Panc1 (cell line): ENCODE results near the gene PRR35. TPM values are rescaled to one million over a fixed set of nuclear protein-coding genes. Genes with fewer than 3 reads are reported as not detected.

Experiments
- ATAC-seq: fragments of 200-7000 bp; cut with Tn5 transposase; 2 replicates; pipeline ENCODE4 v1.9.1; 2020; ENCODE audit warnings: mild to moderate bottlenecking, moderate library complexity
- BruUV-seq: library from RNA; stranded (reverse); fragments of 400-500 nt; replicated peaks from 2 replicates; lab custom pipeline; 2021; lab: Mats Ljungman, UMichigan
- CTCF ChIA-PET: fragments of 300-600 bp; sonication (Branson Sonifier 250); formaldehyde crosslinking; loops from one replicate; lab custom pipeline; 2022; ENCODE audit warnings: antibody characterized with exemption; lab: Charles Lee
- POLR2A ChIA-PET: fragments of 300-600 bp; sonication (Branson Sonifier 250); formaldehyde crosslinking; loops from one replicate; lab custom pipeline; 2022; ENCODE audit warnings: antibody characterized with exemption; lab: Charles Lee
- DNase-seq: peaks from one replicate; pipeline ENCODE4 v3.0.0-alpha.2; 2010; ENCODE audit warnings: low read depth, low spot score
- H3K27ac ChIP-seq: 2 replicates; pipeline ENCODE4 v1.5.1; 2011; ENCODE audit warnings: mild to moderate bottlenecking, low read length, inconsistent platforms
- H3K27me3 ChIP-seq: fragments of 200-500 bp; sonication (Bioruptor generic); 2 replicates; pipeline ENCODE4 v1.6.0; 2014; ENCODE audit warnings: low read length, inconsistent platforms; ENCODE audit not compliant: control insufficient read depth, insufficient read depth
- H3K36me3 ChIP-seq: fragments of 200-500 bp; sonication (Bioruptor generic); 2 replicates; pipeline ENCODE4 v1.5.1; 2014; ENCODE audit warnings: inconsistent platforms, mild to moderate bottlenecking, low read length, moderate library complexity; ENCODE audit not compliant: control insufficient read depth, insufficient read depth
- H3K4me1 ChIP-seq: 2 replicates; pipeline ENCODE4 v1.5.1; 2011; ENCODE audit warnings: inconsistent platforms, mild to moderate bottlenecking, low read length, moderate library complexity; ENCODE audit not compliant: control insufficient read depth, insufficient read depth
- H3K4me3 ChIP-seq, 2 experiments: 2 replicates each; pipeline ENCODE4 v1.5.1; 2011 to 2012; ENCODE audit warnings: low read depth in 2 of 2, low read length in 2 of 2, mild to moderate bottlenecking in 2 of 2, inconsistent platforms in 1 of 2, moderate library complexity in 1 of 2
- H3K9me3 ChIP-seq: fragments of 200-500 bp; sonication (Bioruptor generic); 2 replicates; pipeline ENCODE4 v1.5.1; 2014; ENCODE audit warnings: low read depth, mild to moderate bottlenecking, inconsistent platforms, low read length, moderate library complexity; ENCODE audit not compliant: control insufficient read depth, insufficient read depth
- POLR2AphosphoS5 ChIP-seq: IDR thresholded peaks from 2 replicates; pipeline ENCODE4 v1.6.1; 2012; ENCODE audit warnings: mild to moderate bottlenecking, low read depth, low read length, moderate library complexity
- SIN3A ChIP-seq: IDR thresholded peaks from 2 replicates; pipeline ENCODE4 v1.6.1; 2012; ENCODE audit warnings: low read depth, mild to moderate bottlenecking, low read length, moderate library complexity, borderline replicate concordance; ENCODE audit not compliant: insufficient read depth
- TCF7L2 ChIP-seq: IDR thresholded peaks from 2 replicates; pipeline ENCODE4 v1.6.1; 2011; ENCODE audit warnings: mild to moderate bottlenecking, low read depth, low read length, inconsistent platforms
- in situ Hi-C: cut with HindIII; loops from 2 replicates; pipeline ENCODE4 v1.10.0; 2016; ENCODE audit warnings: low sequenced_read_pairs, low pct_unique_long_range_greater_than_20kb
- intact Hi-C: fragments of 100-400 bp; cut with micrococcal nuclease; formaldehyde crosslinking; loops from one replicate; pipeline ENCODE4 v1.10.0; 2022; ENCODE audit not compliant: unreplicated experiment
- total RNA-seq: library from RNA; stranded (reverse); gene quantifications from one replicate; pipeline ENCODE4 v1.2.1, GENCODE V29; 2021; ENCODE audit not compliant: unreplicated experiment
- TF ChIP-seq, protein P1 (sequence below), 2 experiments: IDR thresholded peaks; 2 replicates each; pipeline ENCODE4 v1.6.1; 2011 to 2012; ENCODE audit warnings: low read depth in 2 of 2, control low read depth in 1 of 2, low read length in 1 of 2, mild to moderate bottlenecking in 1 of 2, moderate library complexity in 1 of 2; ENCODE audit not compliant: insufficient read depth in 1 of 2
- TF ChIP-seq, protein P2 (sequence below): fragments of 450-650 bp; IDR thresholded peaks from 2 replicates; pipeline ENCODE4 v1.5.1; 2017; ENCODE audit warnings: mild to moderate bottlenecking

PRR35 gene
- total RNA-seq, 1 experiment from 2014 or later, result 2.2 TPM

DNA sequence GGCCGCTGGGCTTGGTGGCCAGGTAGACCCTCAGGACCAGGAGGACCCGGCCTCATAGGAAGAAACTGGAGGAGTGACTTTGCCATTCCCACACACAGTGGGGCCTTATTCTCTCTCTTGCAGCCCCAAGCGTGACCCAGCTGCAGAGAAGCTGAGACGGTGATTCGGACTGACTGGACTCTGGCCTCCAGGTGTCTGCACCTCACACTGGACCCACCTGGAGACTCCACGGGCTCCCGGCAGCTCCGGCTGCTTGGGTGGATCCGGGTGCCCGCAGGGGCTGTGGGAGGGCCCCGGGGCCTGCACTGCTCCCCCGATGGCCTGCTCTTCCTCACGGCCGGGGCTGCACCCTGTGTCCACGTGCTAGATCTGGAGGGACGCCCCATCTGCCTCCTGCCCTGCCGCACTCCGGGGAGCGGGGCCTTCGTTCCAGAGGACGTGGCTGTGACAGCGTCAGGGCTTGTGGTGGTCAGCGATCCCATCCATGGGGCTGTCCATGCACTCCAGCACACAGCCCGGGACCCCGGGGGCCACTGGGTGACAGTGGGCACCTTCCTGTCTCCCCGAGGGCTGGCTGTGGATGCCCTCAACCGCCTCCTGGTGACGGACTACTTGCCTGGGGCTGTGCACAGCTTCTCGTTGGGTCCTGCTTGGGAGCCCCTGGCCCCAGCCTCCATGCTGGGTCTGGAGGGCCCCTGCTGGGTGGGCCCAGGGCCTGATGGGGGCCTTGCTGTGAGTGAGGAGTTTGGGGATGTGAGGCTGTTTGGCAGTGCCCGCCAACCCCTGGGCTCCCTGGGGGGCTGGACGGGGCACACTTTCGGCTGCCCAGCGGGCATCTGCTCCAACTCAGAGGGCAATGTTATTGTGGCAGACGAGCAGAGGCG lies 7.4 kb downstream of the PRR35 start:
- ChIA-PET POLR2A (interaction anchor here (0.6 kb wide), 1 partner anchor 166 kb away, joined by 13 read pairs; the partner anchor contains the start of gene DECR2), CTCF (interaction anchor here (0.6 kb wide), 1 partner anchor 290 kb away, joined by 3 read pairs; no protein-coding TSS in a partner anchor)
- H3K27me3 ChIP-seq, result no peaks in the 10 kb centered on the region
- no peak overlapping the region for H3K4me3 ChIP-seq
- TF ChIP-seq, protein P1, sequence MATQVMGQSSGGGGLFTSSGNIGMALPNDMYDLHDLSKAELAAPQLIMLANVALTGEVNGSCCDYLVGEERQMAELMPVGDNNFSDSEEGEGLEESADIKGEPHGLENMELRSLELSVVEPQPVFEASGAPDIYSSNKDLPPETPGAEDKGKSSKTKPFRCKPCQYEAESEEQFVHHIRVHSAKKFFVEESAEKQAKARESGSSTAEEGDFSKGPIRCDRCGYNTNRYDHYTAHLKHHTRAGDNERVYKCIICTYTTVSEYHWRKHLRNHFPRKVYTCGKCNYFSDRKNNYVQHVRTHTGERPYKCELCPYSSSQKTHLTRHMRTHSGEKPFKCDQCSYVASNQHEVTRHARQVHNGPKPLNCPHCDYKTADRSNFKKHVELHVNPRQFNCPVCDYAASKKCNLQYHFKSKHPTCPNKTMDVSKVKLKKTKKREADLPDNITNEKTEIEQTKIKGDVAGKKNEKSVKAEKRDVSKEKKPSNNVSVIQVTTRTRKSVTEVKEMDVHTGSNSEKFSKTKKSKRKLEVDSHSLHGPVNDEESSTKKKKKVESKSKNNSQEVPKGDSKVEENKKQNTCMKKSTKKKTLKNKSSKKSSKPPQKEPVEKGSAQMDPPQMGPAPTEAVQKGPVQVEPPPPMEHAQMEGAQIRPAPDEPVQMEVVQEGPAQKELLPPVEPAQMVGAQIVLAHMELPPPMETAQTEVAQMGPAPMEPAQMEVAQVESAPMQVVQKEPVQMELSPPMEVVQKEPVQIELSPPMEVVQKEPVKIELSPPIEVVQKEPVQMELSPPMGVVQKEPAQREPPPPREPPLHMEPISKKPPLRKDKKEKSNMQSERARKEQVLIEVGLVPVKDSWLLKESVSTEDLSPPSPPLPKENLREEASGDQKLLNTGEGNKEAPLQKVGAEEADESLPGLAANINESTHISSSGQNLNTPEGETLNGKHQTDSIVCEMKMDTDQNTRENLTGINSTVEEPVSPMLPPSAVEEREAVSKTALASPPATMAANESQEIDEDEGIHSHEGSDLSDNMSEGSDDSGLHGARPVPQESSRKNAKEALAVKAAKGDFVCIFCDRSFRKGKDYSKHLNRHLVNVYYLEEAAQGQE (IDR thresholded peaks at IDR 0.05; ENCODE audit: insufficient read depth in 1 of 2, low read depth in 2 of 2, low read length in 1 of 2), result no peak
- TF ChIP-seq, protein P2, sequence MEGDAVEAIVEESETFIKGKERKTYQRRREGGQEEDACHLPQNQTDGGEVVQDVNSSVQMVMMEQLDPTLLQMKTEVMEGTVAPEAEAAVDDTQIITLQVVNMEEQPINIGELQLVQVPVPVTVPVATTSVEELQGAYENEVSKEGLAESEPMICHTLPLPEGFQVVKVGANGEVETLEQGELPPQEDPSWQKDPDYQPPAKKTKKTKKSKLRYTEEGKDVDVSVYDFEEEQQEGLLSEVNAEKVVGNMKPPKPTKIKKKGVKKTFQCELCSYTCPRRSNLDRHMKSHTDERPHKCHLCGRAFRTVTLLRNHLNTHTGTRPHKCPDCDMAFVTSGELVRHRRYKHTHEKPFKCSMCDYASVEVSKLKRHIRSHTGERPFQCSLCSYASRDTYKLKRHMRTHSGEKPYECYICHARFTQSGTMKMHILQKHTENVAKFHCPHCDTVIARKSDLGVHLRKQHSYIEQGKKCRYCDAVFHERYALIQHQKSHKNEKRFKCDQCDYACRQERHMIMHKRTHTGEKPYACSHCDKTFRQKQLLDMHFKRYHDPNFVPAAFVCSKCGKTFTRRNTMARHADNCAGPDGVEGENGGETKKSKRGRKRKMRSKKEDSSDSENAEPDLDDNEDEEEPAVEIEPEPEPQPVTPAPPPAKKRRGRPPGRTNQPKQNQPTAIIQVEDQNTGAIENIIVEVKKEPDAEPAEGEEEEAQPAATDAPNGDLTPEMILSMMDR, result no peak
- no peak for TF ChIP-seq TCF7L2
- no peak for TF ChIP-seq POLR2AphosphoS5
- no peak for TF ChIP-seq SIN3A
- no peak for ATAC-seq
- no peak for DNase-seq
- H3K36me3 ChIP-seq, result no peaks in the 10 kb centered on the region
- H3K27ac ChIP-seq, result peak overlapping the region; percentile 93
- intact Hi-C loops (no loop called here), in situ Hi-C loops (no loop called here)
- no TSS peak for BruUV-seq
- no peaks in the 10 kb centered on the region for H3K9me3 ChIP-seq
- peaks cover 60% of the 10 kb centered on the region for H3K4me1 ChIP-seq

DNA sequence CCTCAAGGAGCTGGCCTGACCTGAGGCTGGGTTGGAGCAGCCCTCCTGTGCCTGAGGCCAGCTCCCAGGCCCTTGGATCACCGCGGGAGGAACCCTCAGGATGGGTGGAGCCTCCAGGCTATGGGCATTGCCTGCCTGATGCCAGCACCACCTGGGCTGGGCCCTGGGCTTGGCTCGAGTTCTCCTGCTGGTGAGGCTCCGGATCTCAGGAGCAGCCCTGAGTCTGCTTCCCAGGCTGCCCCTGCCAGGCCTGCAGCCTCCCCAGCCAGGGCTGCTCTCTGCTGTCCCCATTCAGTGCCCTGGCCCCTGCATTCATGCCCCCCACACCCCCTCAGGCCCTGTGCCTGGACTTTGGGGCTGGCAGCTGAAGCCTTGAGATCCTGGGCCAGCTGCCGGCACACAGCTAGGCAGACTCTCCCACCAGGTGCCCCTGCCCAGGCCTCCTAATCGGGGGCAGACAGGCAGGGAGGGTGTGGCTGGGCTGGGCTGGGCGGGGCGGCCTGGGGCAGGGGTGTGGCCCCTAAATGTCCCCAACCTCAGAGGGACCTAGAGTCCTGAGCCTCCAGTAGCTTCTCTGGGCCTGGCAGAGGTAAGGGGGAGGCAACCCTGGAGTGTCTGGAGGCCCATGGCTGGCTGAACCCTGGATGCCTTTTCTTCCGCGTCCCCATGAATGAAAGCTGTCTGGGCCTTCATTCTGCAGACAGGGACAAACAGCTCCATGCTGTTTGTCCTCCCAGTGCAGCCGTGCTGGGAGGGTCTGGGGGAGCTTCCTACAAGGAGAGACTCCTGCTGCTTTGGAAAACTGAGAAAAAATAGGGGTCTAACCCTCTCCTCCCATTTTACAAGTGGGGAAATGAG lies 8.4 kb downstream of the PRR35 start:
- DNase-seq (no peak), ATAC-seq (peak; percentile 12)
- intact Hi-C loops (no loop called here), in situ Hi-C loops (no loop called here)
- Histone ChIP-seq H3K36me3 (no peaks in the 10 kb centered on the region), H3K4me3 (peak overlapping the region; percentile 58 to 87), H3K27ac (peak overlapping the region; percentile 93), H3K4me1 (peaks cover 57% of the 10 kb centered on the region), H3K27me3 (no peaks in the 10 kb centered on the region), H3K9me3 (no peaks in the 10 kb centered on the region)
- no peak for TF ChIP-seq SIN3A
- TF ChIP-seq, protein P1 (IDR thresholded peaks at IDR 0.05; ENCODE audit: insufficient read depth in 1 of 2, low read depth in 2 of 2, low read length in 1 of 2), result no peak
- TF ChIP-seq TCF7L2, result no peak
- TF ChIP-seq POLR2AphosphoS5, result no peak
- TF ChIP-seq, protein P2, result no peak
- CTCF ChIA-PET, result no interaction called here
- BruUV-seq, result no TSS peak
- POLR2A ChIA-PET, result no interaction called here
